Measurements from ENCODE around the gene SFMBT1. TPM values are rescaled to one million over a fixed set of nuclear protein-coding genes. Genes with fewer than 3 reads are reported as not detected.

SFMBT1 gene
- total and polyA plus RNA-seq, 4 donors = 4.4 to 17.8 (median 10.4) TPM

DNA sequence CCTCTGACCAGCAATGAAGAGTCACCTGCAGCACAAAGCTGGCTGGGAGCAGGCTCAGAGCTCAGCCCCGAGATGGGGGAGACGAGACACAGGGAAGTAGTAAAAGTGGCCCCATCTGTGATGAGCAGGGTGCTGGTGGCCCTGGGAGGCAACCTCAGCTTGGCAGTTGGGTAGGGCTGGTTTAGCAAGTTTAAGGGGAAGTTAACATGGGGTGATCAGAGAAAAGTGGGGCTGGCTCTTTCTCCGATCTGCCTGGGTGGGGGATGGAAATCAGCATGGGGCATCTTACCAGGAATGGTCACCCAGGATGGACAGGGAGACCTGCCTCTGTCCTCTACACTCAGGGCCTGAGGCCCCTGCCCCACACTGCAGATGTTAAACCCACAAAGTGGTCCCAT lies 29.9 kb upstream of the SFMBT1 start:
- 85% methylated on average over 3 of the region's 3 CpGs for whole genome bisulfite sequencing
- no peak overlapping the region for H3K9ac ChIP-seq (ENCODE audit: low read depth in 1 of 2, low read length in 2 of 2)
- DNase-seq (ENCODE audit: low spot score) = no peak

DNA sequence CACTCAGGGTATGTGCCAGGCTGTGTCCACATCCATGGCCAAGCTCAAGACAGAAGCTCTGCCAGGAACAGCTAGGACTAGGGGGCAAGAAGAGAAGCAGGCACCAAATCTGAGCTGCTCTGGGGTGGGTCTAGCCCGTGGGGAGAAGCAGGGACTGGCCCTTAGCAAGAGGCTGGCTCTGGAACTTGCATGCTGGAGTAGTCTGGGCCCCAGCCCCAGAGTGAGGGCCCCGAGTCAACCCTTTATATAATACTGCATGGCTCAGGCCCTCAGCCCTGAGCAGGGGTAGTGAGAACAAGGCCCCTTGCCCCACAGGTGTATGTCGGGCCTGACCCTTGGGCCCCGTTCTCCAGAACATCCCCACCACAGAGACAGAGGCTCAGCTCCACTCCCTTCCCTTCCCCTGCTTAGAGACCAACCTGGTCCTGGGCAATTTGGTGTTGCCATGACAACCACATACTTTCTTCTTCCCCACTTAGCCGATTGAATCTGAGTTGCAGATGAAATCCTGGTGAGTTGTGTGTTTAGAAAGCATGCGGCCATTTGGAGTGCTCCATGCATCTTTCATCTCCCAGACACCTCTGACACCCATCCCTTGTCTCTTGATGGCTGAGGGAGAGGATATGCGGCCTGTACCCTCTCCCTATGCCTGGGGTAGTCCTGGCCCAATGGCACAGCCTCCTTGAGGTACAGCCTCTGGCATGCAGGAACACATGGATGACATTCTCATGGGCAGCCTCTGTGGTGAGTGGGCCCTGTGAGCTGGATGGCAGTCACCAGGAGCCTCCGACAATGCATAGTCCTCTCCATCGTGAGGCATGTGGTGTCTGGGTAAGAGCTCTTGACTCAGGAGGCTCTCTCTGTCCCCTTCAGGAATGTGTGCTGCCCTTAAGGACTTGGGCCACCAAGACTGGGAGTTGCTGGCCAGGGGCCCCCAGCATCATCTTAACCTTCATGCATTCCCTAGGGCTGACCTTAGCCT lies 29.2 kb upstream of the SFMBT1 start:
- Histone ChIP-seq H3K9me3 (ENCODE audit: control insufficient read depth in 4 of 4, low read length in 3 of 4) (no peaks in the 10 kb centered on the region), H3K27ac (ENCODE audit: low read depth in 1 of 2, low read length in 2 of 2) (no peak overlapping the region), H3K4me1 (ENCODE audit: control insufficient read depth in 4 of 4, insufficient read depth in 4 of 4, low read length in 3 of 4) (peaks cover 0 to 21% (median 14%) of the 10 kb centered on the region in 4 donors), H3K36me3 (ENCODE audit: control insufficient read depth in 4 of 4, insufficient read depth in 3 of 4, low read depth in 1 of 4, low read length in 3 of 4) (no peaks in the 10 kb centered on the region), H3K27me3 (ENCODE audit: control insufficient read depth in 4 of 4, insufficient read depth in 4 of 4, low read length in 3 of 4) (no peaks in the 10 kb centered on the region), H3K9ac (ENCODE audit: low read depth in 1 of 2, low read length in 2 of 2) (no peak overlapping the region), H3K4me3 (ENCODE audit: low read depth in 1 of 3, low read length in 3 of 3) (no peak overlapping the region)
- no peak for DNase-seq (ENCODE audit: low spot score)
- 93% methylated on average over 9 of the region's 9 CpGs for WGBS
- no peak for TF ChIP-seq EGR1 (IDR thresholded peaks at IDR 0.05; ENCODE audit: low read depth in 2 of 2)
- TF ChIP-seq, protein P1, sequence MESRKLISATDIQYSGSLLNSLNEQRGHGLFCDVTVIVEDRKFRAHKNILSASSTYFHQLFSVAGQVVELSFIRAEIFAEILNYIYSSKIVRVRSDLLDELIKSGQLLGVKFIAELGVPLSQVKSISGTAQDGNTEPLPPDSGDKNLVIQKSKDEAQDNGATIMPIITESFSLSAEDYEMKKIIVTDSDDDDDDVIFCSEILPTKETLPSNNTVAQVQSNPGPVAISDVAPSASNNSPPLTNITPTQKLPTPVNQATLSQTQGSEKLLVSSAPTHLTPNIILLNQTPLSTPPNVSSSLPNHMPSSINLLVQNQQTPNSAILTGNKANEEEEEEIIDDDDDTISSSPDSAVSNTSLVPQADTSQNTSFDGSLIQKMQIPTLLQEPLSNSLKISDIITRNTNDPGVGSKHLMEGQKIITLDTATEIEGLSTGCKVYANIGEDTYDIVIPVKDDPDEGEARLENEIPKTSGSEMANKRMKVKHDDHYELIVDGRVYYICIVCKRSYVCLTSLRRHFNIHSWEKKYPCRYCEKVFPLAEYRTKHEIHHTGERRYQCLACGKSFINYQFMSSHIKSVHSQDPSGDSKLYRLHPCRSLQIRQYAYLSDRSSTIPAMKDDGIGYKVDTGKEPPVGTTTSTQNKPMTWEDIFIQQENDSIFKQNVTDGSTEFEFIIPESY (IDR thresholded peaks at IDR 0.05) = no peak
- no peak for TF ChIP-seq JUND (IDR thresholded peaks at IDR 0.05)
- no peak for TF ChIP-seq FOXA2 (IDR thresholded peaks at IDR 0.05)
- no peak for TF ChIP-seq RAD21 (IDR thresholded peaks at IDR 0.05)

More for the DNA sequence above, 29.9 kb upstream of the SFMBT1 start:
- Histone ChIP-seq H3K4me1 (ENCODE audit: control insufficient read depth in 4 of 4, insufficient read depth in 4 of 4, low read length in 3 of 4) (peaks cover 0 to 21% (median 14%) of the 10 kb centered on the region in 4 donors), H3K27me3 (ENCODE audit: control insufficient read depth in 4 of 4, insufficient read depth in 4 of 4, low read length in 3 of 4) (no peaks in the 10 kb centered on the region), H3K27ac (ENCODE audit: low read depth in 1 of 2, low read length in 2 of 2) (no peak overlapping the region), H3K4me3 (ENCODE audit: low read depth in 1 of 3, low read length in 3 of 3) (no peak overlapping the region), H3K36me3 (ENCODE audit: control insufficient read depth in 4 of 4, insufficient read depth in 3 of 4, low read depth in 1 of 4, low read length in 3 of 4) (no peaks in the 10 kb centered on the region), H3K9me3 (ENCODE audit: control insufficient read depth in 4 of 4, low read length in 3 of 4) (no peaks in the 10 kb centered on the region)
- TF ChIP-seq FOXA2 (IDR thresholded peaks at IDR 0.05) (no peak), EGR1 (IDR thresholded peaks at IDR 0.05; ENCODE audit: low read depth in 2 of 2) (no peak), JUND (IDR thresholded peaks at IDR 0.05) (no peak), YY1 (IDR thresholded peaks at IDR 0.05) (no peak), FOXA1 (IDR thresholded peaks at IDR 0.05) (no peak)
- TF ChIP-seq, protein P2, sequence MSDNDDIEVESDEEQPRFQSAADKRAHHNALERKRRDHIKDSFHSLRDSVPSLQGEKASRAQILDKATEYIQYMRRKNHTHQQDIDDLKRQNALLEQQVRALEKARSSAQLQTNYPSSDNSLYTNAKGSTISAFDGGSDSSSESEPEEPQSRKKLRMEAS (IDR thresholded peaks at IDR 0.05) = no peak

DNA sequence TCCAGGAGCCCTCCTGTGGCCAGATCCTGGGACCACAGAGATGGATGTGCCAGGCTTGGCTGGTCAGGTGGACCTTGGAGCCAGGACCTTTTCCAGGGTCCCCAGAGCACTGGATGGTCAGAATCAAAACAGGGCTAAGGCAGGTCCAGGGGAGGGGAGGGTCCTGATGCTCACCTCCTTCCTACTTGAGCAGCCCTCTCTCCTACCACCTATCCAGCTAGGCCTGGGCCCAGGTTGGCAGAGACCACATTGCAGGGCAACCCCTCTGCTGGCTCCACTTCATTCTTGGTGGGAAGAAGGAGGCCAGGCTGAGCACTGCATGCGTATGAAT lies 28.5 kb upstream of the SFMBT1 start:
- DNase-seq (ENCODE audit: low spot score) = no peak
- WGBS = 91% methylated on average over 1 of the region's 1 CpG
- Histone ChIP-seq H3K36me3 (ENCODE audit: control insufficient read depth in 4 of 4, insufficient read depth in 3 of 4, low read depth in 1 of 4, low read length in 3 of 4) (no peaks in the 10 kb centered on the region), H3K9me3 (ENCODE audit: control insufficient read depth in 4 of 4, low read length in 3 of 4) (no peaks in the 10 kb centered on the region), H3K27ac (ENCODE audit: low read depth in 1 of 2, low read length in 2 of 2) (no peak overlapping the region), H3K4me3 (ENCODE audit: low read depth in 1 of 3, low read length in 3 of 3) (no peak overlapping the region), H3K9ac (ENCODE audit: low read depth in 1 of 2, low read length in 2 of 2) (no peak overlapping the region), H3K27me3 (ENCODE audit: control insufficient read depth in 4 of 4, insufficient read depth in 4 of 4, low read length in 3 of 4) (no peaks in the 10 kb centered on the region), H3K4me1 (ENCODE audit: control insufficient read depth in 4 of 4, insufficient read depth in 4 of 4, low read length in 3 of 4) (peaks cover 0 to 21% (median 14%) of the 10 kb centered on the region in 4 donors)
- peak in 1 of 2 donors; percentile 42 for TF ChIP-seq RAD21 (IDR thresholded peaks at IDR 0.05)
- TF ChIP-seq, protein P3, sequence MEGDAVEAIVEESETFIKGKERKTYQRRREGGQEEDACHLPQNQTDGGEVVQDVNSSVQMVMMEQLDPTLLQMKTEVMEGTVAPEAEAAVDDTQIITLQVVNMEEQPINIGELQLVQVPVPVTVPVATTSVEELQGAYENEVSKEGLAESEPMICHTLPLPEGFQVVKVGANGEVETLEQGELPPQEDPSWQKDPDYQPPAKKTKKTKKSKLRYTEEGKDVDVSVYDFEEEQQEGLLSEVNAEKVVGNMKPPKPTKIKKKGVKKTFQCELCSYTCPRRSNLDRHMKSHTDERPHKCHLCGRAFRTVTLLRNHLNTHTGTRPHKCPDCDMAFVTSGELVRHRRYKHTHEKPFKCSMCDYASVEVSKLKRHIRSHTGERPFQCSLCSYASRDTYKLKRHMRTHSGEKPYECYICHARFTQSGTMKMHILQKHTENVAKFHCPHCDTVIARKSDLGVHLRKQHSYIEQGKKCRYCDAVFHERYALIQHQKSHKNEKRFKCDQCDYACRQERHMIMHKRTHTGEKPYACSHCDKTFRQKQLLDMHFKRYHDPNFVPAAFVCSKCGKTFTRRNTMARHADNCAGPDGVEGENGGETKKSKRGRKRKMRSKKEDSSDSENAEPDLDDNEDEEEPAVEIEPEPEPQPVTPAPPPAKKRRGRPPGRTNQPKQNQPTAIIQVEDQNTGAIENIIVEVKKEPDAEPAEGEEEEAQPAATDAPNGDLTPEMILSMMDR (IDR thresholded peaks at IDR 0.05; ENCODE audit: low read depth, low read length, missing input control) = no peak

Measured in liver (tissue), 9 donors.